Erythroblast (primary cell): Measurements from ENCODE around the gene TRH.

Source experiments
- GATA1 ChIP-seq: IDR thresholded peaks from 2 replicates; pipeline ENCODE4 v1.6.1; 2011; ENCODE audit warnings: low read depth, mild to moderate bottlenecking, control low read depth, low read length, moderate library complexity
- POLR2A ChIP-seq: IDR thresholded peaks from 2 replicates; pipeline ENCODE4 v1.6.1; 2011; ENCODE audit warnings: mild to moderate bottlenecking, low read length

DNA sequence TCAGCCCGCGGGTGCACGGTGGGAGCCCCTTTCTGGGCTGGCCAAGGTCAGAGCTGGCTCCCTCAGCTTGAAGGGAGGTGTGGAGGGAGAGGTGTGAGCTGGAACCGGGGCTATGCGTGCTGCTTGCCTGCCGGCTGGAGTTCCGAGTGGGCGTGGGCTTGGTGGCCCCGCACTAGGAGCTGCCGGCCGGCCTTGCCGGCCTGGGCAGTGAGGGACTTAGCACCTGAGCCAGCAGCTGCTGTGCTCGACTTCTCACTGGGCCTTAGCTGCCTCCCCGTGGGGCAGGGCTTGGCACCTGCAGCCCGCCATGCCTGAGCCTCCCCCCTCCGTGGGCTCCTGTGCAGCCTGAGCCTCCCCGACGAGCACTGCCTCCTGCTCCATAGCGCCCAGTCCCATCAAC lies 36.0 kb downstream of the TRH start:
- TF ChIP-seq POLR2A (no peak), GATA1 (no peak)
